GM21528 (cell line): ENCODE data around the gene PABPC1L.

ENCODE experiments used
- ATAC-seq: cut with Tn5 transposase; IDR thresholded peaks from one replicate; pipeline ENCODE4 v1.9.1; 2021; ENCODE audit warnings: mild to moderate bottlenecking, moderate library complexity; ENCODE audit not compliant: unreplicated experiment, low FRiP score

The PABPC1L gene

DNA sequence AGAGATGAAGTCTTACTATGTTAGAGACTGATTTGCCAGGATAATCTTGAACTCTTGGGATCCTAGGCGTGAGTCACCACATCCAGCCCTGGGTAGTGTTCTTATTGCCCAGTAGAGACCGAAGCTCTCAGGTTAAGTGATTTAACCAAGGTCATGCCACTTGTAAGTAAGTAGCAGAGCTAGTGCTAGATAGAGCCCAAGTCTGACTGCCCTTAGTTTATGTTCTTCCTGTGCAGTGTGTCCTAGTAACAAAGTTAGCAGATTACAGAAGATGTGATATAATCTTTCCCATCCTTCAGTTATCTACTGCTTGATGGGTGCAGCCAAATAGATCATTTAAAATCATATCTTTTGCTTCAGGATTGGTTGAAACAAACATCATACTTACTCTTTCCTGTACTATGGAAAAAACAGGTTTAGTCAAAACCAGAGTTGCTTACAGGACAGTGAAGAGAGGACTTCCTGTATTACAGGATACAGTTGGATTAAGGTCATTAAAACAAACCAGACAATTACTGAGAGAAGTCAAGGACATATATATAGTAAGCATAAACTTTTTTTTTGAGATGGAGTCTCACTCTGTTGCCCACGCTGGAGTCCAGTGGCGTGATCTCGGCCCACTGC, 9.5 kb upstream of the PABPC1L start:
- no peak for ATAC-seq

GRCh38 chr20:44901974-44902373, 7.9 kb upstream of the PABPC1L start:
- ATAC-seq = no peak

GRCh38 chr20:44904377-44904776, 5.5 kb upstream of the PABPC1L start:
- no peak for ATAC-seq

- no peak for ATAC-seq
These were observed 631 bp upstream of the PABPC1L start for GRCh38 chr20:44908987-44909871.

DNA sequence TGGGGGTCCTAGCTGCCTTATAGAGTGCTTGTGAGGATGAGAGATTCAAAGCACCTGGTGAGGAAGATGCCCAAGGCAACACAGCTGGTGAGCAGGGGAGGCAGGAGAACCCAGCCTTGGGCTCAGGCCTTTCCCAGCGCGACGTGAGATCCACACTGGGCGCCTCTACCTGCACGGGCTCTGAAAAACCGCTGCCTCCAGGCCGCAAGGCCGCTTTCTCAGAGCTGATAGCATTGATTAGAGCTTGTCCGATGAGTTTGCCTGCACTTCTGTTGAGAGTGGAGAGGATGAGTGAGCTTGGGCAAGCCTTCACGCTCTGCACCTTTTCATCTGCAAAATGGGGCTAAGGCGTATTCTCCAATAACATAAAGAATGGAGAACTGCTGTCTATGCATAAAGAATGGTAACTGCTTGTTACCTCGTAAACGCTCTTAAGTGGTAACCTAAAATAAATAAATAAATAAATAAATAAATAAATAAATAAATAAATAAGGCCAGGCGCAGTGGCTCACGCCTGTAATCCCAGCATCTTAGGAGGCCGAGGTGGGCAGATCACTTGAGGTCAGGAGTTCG, 916 bp downstream of the PABPC1L start:
- no peak for ATAC-seq

DNA sequence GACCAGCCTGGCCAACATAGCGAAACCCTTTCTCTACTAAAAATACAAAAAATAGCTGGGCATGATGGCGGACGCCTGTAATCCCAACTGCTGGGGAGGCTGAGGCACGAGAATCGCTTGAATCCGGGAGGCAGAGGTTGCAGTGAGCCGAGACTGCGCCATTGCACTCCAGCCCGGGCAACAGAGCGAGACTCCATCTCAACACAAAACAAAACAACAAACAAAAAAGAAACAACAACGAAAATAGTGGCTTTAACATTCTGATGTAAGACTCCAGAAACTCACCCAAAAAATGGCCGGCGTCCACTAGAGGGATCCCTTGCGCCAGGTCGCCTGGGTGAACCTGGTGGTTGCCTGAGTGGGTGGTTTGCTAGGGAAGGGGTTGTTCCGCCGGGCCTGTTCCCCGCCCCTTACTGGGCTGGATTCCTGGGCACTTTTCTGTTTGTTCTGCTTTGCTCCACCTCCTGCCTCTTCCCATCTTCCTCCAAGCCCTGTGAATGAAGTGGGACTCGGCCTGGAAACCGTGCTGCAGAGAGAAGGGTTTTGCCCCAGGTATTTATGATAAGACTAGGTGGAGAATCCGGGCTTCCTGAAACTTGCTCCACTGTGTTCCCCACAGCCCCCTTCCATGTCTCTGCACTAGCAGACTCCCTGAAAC, 1.5 kb downstream of the PABPC1L start:
- ATAC-seq = no peak

DNA sequence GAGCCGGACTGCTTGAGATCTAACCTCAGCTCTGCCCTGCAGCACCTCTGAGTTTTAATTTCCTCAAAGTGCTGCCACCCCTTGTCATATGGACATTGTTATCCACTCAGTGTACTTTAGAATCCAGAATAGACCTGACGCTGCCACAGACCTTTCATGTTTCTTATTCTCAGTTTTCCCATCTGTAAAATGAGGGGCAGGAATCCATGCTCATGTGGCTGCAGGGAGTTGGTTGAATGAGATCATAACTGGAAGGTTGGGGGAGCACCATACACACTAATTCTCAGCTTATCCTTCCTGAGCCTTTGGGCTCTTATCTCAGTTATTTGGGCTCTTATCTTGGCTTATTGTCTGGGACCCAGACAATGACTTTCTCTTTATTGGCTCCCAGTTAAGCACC, 2.3 kb downstream of the PABPC1L start:
- no peak for ATAC-seq

- no peak for ATAC-seq
These were observed 5.1 kb downstream of the PABPC1L start for GRCh38 chr20:44914924-44915323.

DNA sequence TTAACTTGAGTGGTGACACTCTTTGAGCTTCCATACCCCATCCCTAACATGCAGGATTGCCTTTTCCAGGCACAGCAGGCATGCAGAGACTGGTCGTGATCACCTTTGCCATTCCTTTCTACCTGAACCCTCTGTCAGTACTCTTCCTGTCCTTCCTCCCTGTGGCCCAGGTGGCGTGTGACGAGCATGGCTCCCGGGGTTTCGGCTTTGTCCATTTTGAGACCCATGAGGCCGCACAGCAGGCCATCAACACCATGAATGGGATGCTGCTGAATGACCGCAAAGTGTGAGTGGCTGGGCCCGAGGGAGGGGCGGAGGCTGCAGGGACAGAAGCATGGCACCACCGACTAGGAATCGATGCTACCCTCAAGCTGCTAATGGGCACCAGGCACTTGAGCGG, 6.7 kb downstream of the PABPC1L start:
- ATAC-seq = no peak

GRCh38 chr20:44917399-44917798, 7.5 kb downstream of the PABPC1L start:
- no peak for ATAC-seq

- ATAC-seq = no peak
These were observed 8.5 kb downstream of the PABPC1L start for GRCh38 chr20:44918342-44918741.

- ATAC-seq = no peak
These were observed 8.9 kb downstream of the PABPC1L start for GRCh38 chr20:44918761-44919160.

DNA sequence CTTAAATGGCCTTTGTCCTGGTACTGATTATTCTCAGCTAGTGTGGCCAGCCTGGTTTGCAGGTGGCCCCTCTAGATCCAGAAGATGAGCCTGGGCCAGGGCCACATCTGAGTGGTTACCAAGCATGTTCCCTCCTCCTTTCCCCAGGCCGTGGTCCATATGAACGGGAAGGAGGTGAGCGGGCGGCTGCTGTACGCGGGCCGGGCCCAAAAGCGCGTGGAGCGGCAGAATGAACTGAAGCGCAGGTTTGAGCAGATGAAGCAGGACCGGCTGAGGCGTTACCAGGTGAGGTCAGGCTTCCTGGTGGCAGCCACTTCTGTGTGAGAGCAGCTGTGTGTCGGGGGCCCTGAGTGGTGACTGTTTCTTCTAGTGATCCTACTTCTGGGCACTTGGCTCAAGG, 11.6 kb downstream of the PABPC1L start:
- ATAC-seq = no peak

DNA sequence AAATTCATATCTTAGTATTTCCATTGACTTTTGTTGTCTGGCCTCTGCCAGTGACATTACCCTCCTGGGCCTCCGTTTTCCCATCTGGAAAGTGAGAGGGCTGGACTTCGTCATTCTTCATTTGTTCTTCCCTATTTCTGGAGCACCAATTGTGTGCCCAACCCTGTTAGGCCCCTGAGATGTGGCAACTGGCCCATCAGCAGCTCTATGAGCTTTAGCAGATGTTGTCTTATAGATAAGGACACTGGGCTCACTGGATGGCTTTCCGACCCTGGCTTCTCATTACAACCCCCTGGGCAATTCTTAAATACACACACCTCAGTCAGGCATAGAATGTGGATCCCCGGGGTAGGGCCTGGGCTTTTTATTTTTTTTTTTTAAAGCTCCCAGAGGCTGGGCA, 14.7 kb downstream of the PABPC1L start:
- no peak for ATAC-seq

- no peak for ATAC-seq
These were observed 18.7 kb downstream of the PABPC1L start for GRCh38 chr20:44928595-44928994.

- no peak for ATAC-seq
These were observed 20.8 kb downstream of the PABPC1L start for GRCh38 chr20:44930517-44931168.

- no peak for ATAC-seq
These were observed 22.1 kb downstream of the PABPC1L start for GRCh38 chr20:44931911-44932310.

GRCh38 chr20:44932916-44933315, 23.1 kb downstream of the PABPC1L start:
- no peak for ATAC-seq

GRCh38 chr20:44936510-44936909, 26.6 kb downstream of the PABPC1L start:
- no peak for ATAC-seq

GRCh38 chr20:44938637-44939036, 28.8 kb downstream of the PABPC1L start:
- no peak for ATAC-seq
